CD4-positive, alpha-beta T cell (primary cell): ENCODE results near the gene CAMSAP1. TPM values are rescaled to one million over a fixed set of nuclear protein-coding genes. Genes with fewer than 3 reads are reported as not detected.

ENCODE experiments used
- ATAC-seq: fragments of 200-7000 bp; cut with Tn5 transposase; one replicate; pipeline ENCODE4 v1.10.0; 2022; ENCODE audit warnings: mild to moderate bottlenecking; ENCODE audit not compliant: poor library complexity
- CTCF ChIA-PET: fragments of 350-600 bp; sonication (Branson Sonifier 250); formaldehyde crosslinking; loops from one replicate; lab custom pipeline; 2021; ENCODE audit warnings: antibody characterized with exemption, inconsistent platforms; lab: Charles Lee
- POLR2A ChIA-PET: fragments of 350-600 bp; sonication (Branson Sonifier 250); formaldehyde crosslinking; loops from one replicate; lab custom pipeline; 2021; ENCODE audit warnings: antibody characterized with exemption, inconsistent platforms; lab: Charles Lee
- DNase-seq, 14 experiments: peaks; one replicate each; pipeline ENCODE4 v3.0.0-alpha.2; 2013 to 2020; ENCODE audit warnings: mixed read lengths in 2 of 14
- H3K27ac ChIP-seq, 2 donors: one replicate each; pipeline versions ENCODE4 v1.5.1 to v1.7.0; 2013; ENCODE audit warnings: low read length in 2 of 2, low read depth in 1 of 2, mild to moderate bottlenecking in 1 of 2
- H3K27me3 ChIP-seq, 2 experiments: 1 replicate in 1 of 2; 2 replicates in 1 of 2; pipeline versions ENCODE4 v1.6.1 to v1.7.0; 2013; ENCODE audit warnings: low read length in 2 of 2, control low read depth in 1 of 2, mild to moderate bottlenecking in 1 of 2, moderate library complexity in 1 of 2; ENCODE audit not compliant: insufficient read depth in 2 of 2, control insufficient read depth in 1 of 2
- H3K36me3 ChIP-seq: one replicate; pipeline ENCODE4 v1.6.1; 2013; ENCODE audit warnings: low read length, control low read depth; ENCODE audit not compliant: insufficient read depth
- H3K4me1 ChIP-seq: one replicate; pipeline ENCODE4 v1.6.1; 2013; ENCODE audit warnings: low read length, control low read depth; ENCODE audit not compliant: insufficient read depth
- H3K4me3 ChIP-seq: one replicate; pipeline ENCODE4 v1.5.1; 2013; ENCODE audit warnings: mild to moderate bottlenecking, low read length, moderate library complexity
- H3K9me3 ChIP-seq, 2 experiments: 1 replicate in 1 of 2; 2 replicates in 1 of 2; pipeline versions ENCODE4 v1.6.1 to v1.7.0; 2013; ENCODE audit warnings: low read length in 2 of 2, mild to moderate bottlenecking in 2 of 2, control low read depth in 1 of 2, moderate library complexity in 1 of 2; ENCODE audit not compliant: control insufficient read depth in 1 of 2, insufficient read depth in 1 of 2
- H3K27ac Mint-ChIP-seq: one replicate; pipeline ENCODE4 v1.8.0; 2020; ENCODE audit warnings: mixed read lengths
- H3K27me3 Mint-ChIP-seq: one replicate; pipeline ENCODE4 v1.8.0; 2021; ENCODE audit warnings: mixed read lengths
- H3K36me3 Mint-ChIP-seq: one replicate; pipeline ENCODE4 v1.8.0; 2021; ENCODE audit warnings: low read depth, mixed read lengths
- H3K4me1 Mint-ChIP-seq: one replicate; pipeline ENCODE4 v1.8.0; 2021; ENCODE audit warnings: low read depth, mixed read lengths
- H3K4me3 Mint-ChIP-seq: one replicate; pipeline ENCODE4 v1.8.0; 2020; ENCODE audit warnings: mild to moderate bottlenecking, mixed read lengths
- H3K9me3 Mint-ChIP-seq: one replicate; pipeline ENCODE4 v1.8.0; 2020; ENCODE audit warnings: mixed read lengths
- CTCF ChIP-seq: fragments of 200-600 bp; IDR thresholded peaks from one replicate; pipeline ENCODE4 v1.8.0; 2022; ENCODE audit warnings: antibody characterized with exemption, mild to moderate bottlenecking
- intact Hi-C, 2 experiments: fragments of 100-400 bp; cut with DNase I in 1 of 2; cut with micrococcal nuclease in 1 of 2; formaldehyde crosslinking; loops; one replicate each; pipeline versions ENCODE4 v1.15.1 to v1.9.0; 2023 to 2025; cut with DNase I, micrococcal nuclease
- total RNA-seq, 174 experiments: library from RNA in 2 of 174; stranded (reverse) in 2 of 174; gene quantifications; one replicate each; pipeline ENCODE4 v1.2.3 and lab custom pipeline; 2021 to 2026

The CAMSAP1 gene
- total RNA-seq, 2 experiments from 2014 or later = 16.8 to 18.2 TPM

GRCh38 chr9:135817951-135818717, 89.2 kb downstream of the CAMSAP1 start:
- H3K36me3 Mint-ChIP-seq = peaks cover 82% of the 10 kb centered on the region
- H3K4me3 Mint-ChIP-seq = no peak overlapping the region
- DNase-seq (no peak), ATAC-seq (no peak)
- Histone ChIP-seq H3K27me3 (no peaks in the 10 kb centered on the region), H3K27ac (no peak overlapping the region), H3K4me1 (no peaks in the 10 kb centered on the region), H3K36me3 (peaks cover 96% of the 10 kb centered on the region), H3K4me3 (no peak overlapping the region), H3K9me3 (no peaks in the 10 kb centered on the region)
- CTCF ChIA-PET = no interaction called here
- no peak overlapping the region for H3K27ac Mint-ChIP-seq
- H3K4me1 Mint-ChIP-seq = no peaks in the 10 kb centered on the region
- no peak for TF ChIP-seq CTCF
- intact Hi-C loops = no loop called here
- H3K27me3 Mint-ChIP-seq = no peaks in the 10 kb centered on the region
- H3K9me3 Mint-ChIP-seq = no peaks in the 10 kb centered on the region
- POLR2A ChIA-PET = no interaction called here

GRCh38 chr9:135816651-135816970, 90.7 kb downstream of the CAMSAP1 start:
- ATAC-seq = no peak
- Histone ChIP-seq H3K9me3 (peaks cover 0 to 3% of the 10 kb centered on the region in 2 experiments), H3K4me1 (no peaks in the 10 kb centered on the region), H3K27me3 (no peaks in the 10 kb centered on the region), H3K36me3 (peaks cover 87% of the 10 kb centered on the region), H3K27ac (no peak overlapping the region), H3K4me3 (no peak overlapping the region)
- no peaks in the 10 kb centered on the region for H3K9me3 Mint-ChIP-seq
- no peaks in the 10 kb centered on the region for H3K27me3 Mint-ChIP-seq
- no peak overlapping the region for H3K4me3 Mint-ChIP-seq
- peaks cover 83% of the 10 kb centered on the region for H3K36me3 Mint-ChIP-seq
- no peak for TF ChIP-seq CTCF
- no peaks in the 10 kb centered on the region for H3K4me1 Mint-ChIP-seq
- intact Hi-C loops = no loop called here
- ChIA-PET CTCF (no interaction called here), POLR2A (no interaction called here)
- DNase-seq = no peak
- no peak overlapping the region for H3K27ac Mint-ChIP-seq

GRCh38 chr9:135815830-135816650, 91.3 kb downstream of the CAMSAP1 start:
- no peaks in the 10 kb centered on the region for H3K4me1 Mint-ChIP-seq
- Histone ChIP-seq H3K36me3 (peaks cover 87% of the 10 kb centered on the region), H3K27me3 (no peaks in the 10 kb centered on the region), H3K4me3 (no peak overlapping the region), H3K9me3 (peaks cover 0 to 5% of the 10 kb centered on the region in 2 experiments), H3K27ac (no peak overlapping the region), H3K4me1 (no peaks in the 10 kb centered on the region)
- no peak overlapping the region for H3K4me3 Mint-ChIP-seq
- intact Hi-C loops = no loop called here
- ChIA-PET POLR2A (no interaction called here), CTCF (no interaction called here)
- no peak for ATAC-seq
- no peaks in the 10 kb centered on the region for H3K27me3 Mint-ChIP-seq
- peak in 1 of 14 experiments; percentile 11 for DNase-seq
- H3K36me3 Mint-ChIP-seq = peaks cover 83% of the 10 kb centered on the region
- H3K9me3 Mint-ChIP-seq = no peaks in the 10 kb centered on the region
- H3K27ac Mint-ChIP-seq = no peak overlapping the region
- TF ChIP-seq CTCF = no peak
